SK-N-SH treated with all-trans-retinoic acid at 6 μM for 48 hours (cell line): ENCODE data around the gene THAP7.

Experiments used
- ATAC-seq: fragments of 200-7000 bp; cut with Tn5 transposase; 3 replicates; pipeline ENCODE4 v1.9.1; 2020; ENCODE audit warnings: mild to moderate bottlenecking, moderate library complexity
- ARNTL ChIP-seq: fragments of 450-650 bp; formaldehyde crosslinking; IDR thresholded peaks from 2 replicates; pipeline ENCODE4 v1.5.0; 2020; ENCODE audit warnings: low read depth, mild to moderate bottlenecking, moderate library complexity, borderline replicate concordance
- BACH2 ChIP-seq: fragments of 250-450 bp; sonication (Bioruptor Pico); IDR thresholded peaks from 2 replicates; pipeline ENCODE4 v1.9.0; 2021; ENCODE audit warnings: mild to moderate bottlenecking, borderline replicate concordance
- CREB5 ChIP-seq: fragments of 250-450 bp; sonication (Bioruptor Pico); IDR thresholded peaks from 2 replicates; pipeline ENCODE4 v1.5.1; 2020; ENCODE audit warnings: low read depth, mild to moderate bottlenecking, moderate library complexity
- CSDC2 ChIP-seq: fragments of 250-450 bp; sonication (Bioruptor Pico); IDR thresholded peaks from 2 replicates; pipeline ENCODE4 v1.5.0; 2020; ENCODE audit warnings: mild to moderate bottlenecking, moderate library complexity
- CSRNP3 ChIP-seq: fragments of 250-450 bp; sonication (Bioruptor Pico); IDR thresholded peaks from 2 replicates; pipeline ENCODE4 v1.5.1; 2021; ENCODE audit warnings: mild to moderate bottlenecking, moderate library complexity
- ESRRG ChIP-seq: fragments of 250-450 bp; sonication (Bioruptor Pico); IDR thresholded peaks from 2 replicates; pipeline ENCODE4 v1.6.1; 2021; ENCODE audit warnings: mild to moderate bottlenecking
- GLIS3 ChIP-seq: fragments of 250-450 bp; sonication (Bioruptor Pico); IDR thresholded peaks from 2 replicates; pipeline ENCODE4 v1.5.0; 2020; ENCODE audit warnings: mild to moderate bottlenecking, moderate library complexity
- ISL1 ChIP-seq: fragments of 250-450 bp; sonication (Bioruptor Pico); IDR thresholded peaks from 2 replicates; pipeline ENCODE4 v2.1.2; 2022; ENCODE audit warnings: mild to moderate bottlenecking, moderate library complexity
- OSR1 ChIP-seq: fragments of 250-450 bp; sonication (Bioruptor Pico); IDR thresholded peaks from 2 replicates; pipeline ENCODE4 v1.8.0; 2022; ENCODE audit warnings: moderate library complexity, mild to moderate bottlenecking, inconsistent platforms
- PATZ1 ChIP-seq: fragments of 250-450 bp; sonication (Bioruptor Pico); IDR thresholded peaks from 2 replicates; pipeline ENCODE4 v1.8.0; 2020; ENCODE audit warnings: mild to moderate bottlenecking, moderate library complexity, borderline replicate concordance
- POU6F1 ChIP-seq: fragments of 250-450 bp; sonication (Bioruptor Pico); IDR thresholded peaks from 2 replicates; pipeline ENCODE4 v1.8.0; 2021; ENCODE audit warnings: low read depth, mild to moderate bottlenecking, moderate library complexity, borderline replicate concordance
- PPARA ChIP-seq: fragments of 250-450 bp; sonication (Bioruptor Pico); IDR thresholded peaks from 2 replicates; pipeline ENCODE4 v1.5.0; 2020; ENCODE audit warnings: mild to moderate bottlenecking, borderline replicate concordance
- RARB ChIP-seq: fragments of 250-450 bp; sonication (Bioruptor Pico); IDR thresholded peaks from 2 replicates; pipeline ENCODE4 v1.8.0; 2021; ENCODE audit warnings: mild to moderate bottlenecking, moderate library complexity
- TCF4 ChIP-seq: fragments of 250-450 bp; sonication (Bioruptor Pico); IDR thresholded peaks from 2 replicates; pipeline ENCODE4 v1.8.0; 2021; ENCODE audit warnings: mild to moderate bottlenecking, moderate library complexity, borderline replicate concordance
- TOX ChIP-seq: fragments of 250-450 bp; sonication (Bioruptor Pico); IDR thresholded peaks from 2 replicates; pipeline ENCODE4 v1.8.0; 2021; ENCODE audit warnings: mild to moderate bottlenecking, moderate library complexity, borderline replicate concordance
- TSHZ2 ChIP-seq: fragments of 250-450 bp; sonication (Bioruptor Pico); IDR thresholded peaks from 2 replicates; pipeline ENCODE4 v1.5.0; 2020; ENCODE audit warnings: mild to moderate bottlenecking, moderate library complexity
- ZFP3 ChIP-seq: fragments of 250-450 bp; sonication (Bioruptor Pico); IDR thresholded peaks from 2 replicates; pipeline ENCODE4 v1.5.0; 2020; ENCODE audit warnings: mild to moderate bottlenecking, moderate library complexity
- ZFP30 ChIP-seq: fragments of 450-650 bp; formaldehyde crosslinking; IDR thresholded peaks from 2 replicates; pipeline ENCODE4 v1.5.0; 2022; ENCODE audit warnings: mild to moderate bottlenecking, moderate library complexity
- ZNF565 ChIP-seq: fragments of 450-650 bp; formaldehyde crosslinking; conservative IDR thresholded peaks from 2 replicates; pipeline ENCODE4 v1.5.0; 2020; ENCODE audit warnings: low read depth, mild to moderate bottlenecking, moderate library complexity
- ZNF70 ChIP-seq: fragments of 450-650 bp; formaldehyde crosslinking; IDR thresholded peaks from 2 replicates; pipeline ENCODE4 v1.5.0; 2020; ENCODE audit warnings: mild to moderate bottlenecking, moderate library complexity
- ZNF8 ChIP-seq: fragments of 450-650 bp; formaldehyde crosslinking; IDR thresholded peaks from 2 replicates; pipeline ENCODE4 v1.5.0; 2020; ENCODE audit warnings: mild to moderate bottlenecking, moderate library complexity

Gene THAP7

GRCh38 chr22:20953342-20953608 lies 48.6 kb downstream of the THAP7 start:
- no peak for TF ChIP-seq RARB (CRISPR knock-in tag)
- TF ChIP-seq, all 23 proteins: peak for 0
- ATAC-seq, result no peak

GRCh38 chr22:20952544-20953341 lies 49.2 kb downstream of the THAP7 start:
- TF ChIP-seq CSRNP3 (no peak), ZFP3 (CRISPR knock-in tag) (no peak)
- ATAC-seq, result no peak

GRCh38 chr22:20951932-20952380 lies 50.0 kb downstream of the THAP7 start:
- no peak for ATAC-seq
- TF ChIP-seq ZFP3 (CRISPR knock-in tag) (no peak), OSR1 (CRISPR knock-in tag) (no peak), PPARA (no peak), RARB (CRISPR knock-in tag) (no peak), ZNF70 (CRISPR knock-in tag) (no peak), PATZ1 (no peak), CSDC2 (CRISPR knock-in tag) (no peak), GLIS3 (no peak), ZFP30 (CRISPR knock-in tag) (no peak), BACH2 (CRISPR knock-in tag) (no peak), ZNF565 (CRISPR knock-in tag) (no peak), ISL1 (CRISPR knock-in tag) (no peak), POU6F1 (no peak), ESRRG (CRISPR knock-in tag) (no peak), TCF4 (no peak), ARNTL (CRISPR knock-in tag) (no peak), TSHZ2 (CRISPR knock-in tag) (no peak), CREB5 (no peak)

- no peak for ATAC-seq
- TF ChIP-seq ZNF8 (no peak), TOX (no peak), ZNF565 (CRISPR knock-in tag) (no peak), TSHZ2 (CRISPR knock-in tag) (no peak), ARNTL (CRISPR knock-in tag) (no peak), CSRNP3 (no peak), ZNF70 (CRISPR knock-in tag) (no peak)
These were observed 50.6 kb downstream of the THAP7 start for GRCh38 chr22:20951151-20951931.
